Inflammatory macrophage treated with lipopolysaccharide for 1 hour (primary cell): ENCODE results near the gene KLHL5.
"Not testable (repeated sequence)": the region's sequence is repeated elsewhere in the genome, so short reads cannot be mapped to it uniquely, and the experiment has no call there.

Experiments
- DNase-seq, 2 donors: peaks; one replicate each; pipeline ENCODE4 v3.0.0-alpha.2; 2020 to 2022

Gene KLHL5

DNA sequence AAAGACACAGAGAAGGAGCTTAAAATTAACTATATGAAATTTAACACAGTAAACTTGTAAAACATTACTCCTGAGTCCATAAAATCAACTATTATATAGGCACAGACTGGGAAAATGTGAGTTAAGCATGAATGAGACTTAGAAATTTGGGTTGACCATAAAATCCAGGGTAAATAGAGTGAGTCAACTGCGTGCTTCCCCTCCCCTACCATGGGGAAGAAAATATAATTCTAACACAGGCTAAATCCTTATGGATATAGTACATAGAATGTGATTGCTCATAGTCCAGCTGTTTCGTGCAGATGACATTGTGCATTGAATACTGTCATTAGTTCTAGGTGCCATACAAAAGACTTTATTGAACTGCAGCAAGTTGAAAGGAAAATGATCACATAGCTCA, 42.2 kb downstream of the KLHL5 start:
- DNase-seq: no peak

DNA sequence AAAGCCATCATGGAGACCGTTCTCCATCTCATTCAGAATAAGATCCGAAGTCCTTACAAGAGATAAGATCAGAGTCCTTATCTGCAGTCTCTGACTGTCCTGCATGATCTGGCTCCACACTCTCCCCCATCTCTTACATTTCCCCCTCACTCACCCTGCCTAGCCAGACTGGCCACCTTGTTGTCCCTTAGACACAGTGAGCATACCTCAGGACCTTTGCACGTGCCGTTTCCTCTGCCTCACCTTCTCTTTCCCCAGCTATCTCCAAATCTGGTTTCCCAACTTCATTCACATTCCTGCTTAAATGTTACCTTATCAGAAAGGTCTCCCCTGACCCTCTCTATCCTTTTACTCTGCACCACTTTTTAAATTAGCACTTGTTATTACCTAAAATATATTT, 44.0 kb downstream of the KLHL5 start:
- DNase-seq: no peak

DNA sequence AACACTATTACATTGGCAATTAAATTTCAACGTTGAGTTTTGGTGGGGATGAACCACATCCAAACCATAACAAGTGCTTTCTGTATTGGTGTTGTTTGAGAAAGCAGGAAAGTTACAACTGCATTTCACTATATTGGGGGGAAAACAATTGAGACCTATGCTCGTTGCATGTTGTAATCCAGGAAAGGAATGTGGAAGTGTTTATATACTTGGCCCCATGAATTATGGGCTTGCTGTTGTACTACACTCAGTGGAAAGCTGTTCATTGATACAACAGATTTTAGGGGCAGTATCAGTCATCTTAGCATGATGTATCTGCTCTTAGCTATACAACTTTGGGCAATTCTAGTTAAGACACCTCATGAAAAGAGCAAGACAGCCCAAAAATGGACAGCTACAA, 52.4 kb downstream of the KLHL5 start:
- no peak for DNase-seq

DNA sequence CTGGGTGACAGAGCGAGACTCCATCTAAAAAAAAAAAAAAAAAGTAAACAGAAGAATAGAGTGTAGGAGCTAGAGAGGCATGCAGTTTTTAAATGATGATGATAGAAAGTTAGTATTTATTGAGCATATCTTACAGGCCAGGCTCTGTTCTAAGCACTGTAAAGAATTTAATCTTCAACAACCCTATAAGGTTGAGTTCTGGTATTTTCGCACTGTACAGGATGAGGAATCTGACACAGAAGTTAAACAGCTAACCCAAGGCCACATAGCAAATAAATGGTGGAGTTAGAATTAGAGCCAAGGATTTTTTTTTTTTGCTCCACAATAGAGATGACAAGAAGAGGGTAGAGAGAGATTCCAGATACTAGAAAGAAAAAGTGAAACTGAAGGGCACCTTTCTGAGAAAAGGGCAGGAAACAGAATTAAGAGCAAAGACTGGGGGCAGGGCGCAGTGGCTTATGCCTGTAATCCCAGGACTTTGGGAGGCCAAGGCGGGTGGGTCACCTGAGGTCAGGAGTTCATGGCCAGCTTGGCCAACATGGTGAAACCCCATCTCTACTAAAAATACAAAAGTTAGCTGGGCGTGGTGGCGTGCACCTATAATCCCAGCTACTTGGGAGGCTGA, 56.1 kb downstream of the KLHL5 start:
- no peak for DNase-seq

DNA sequence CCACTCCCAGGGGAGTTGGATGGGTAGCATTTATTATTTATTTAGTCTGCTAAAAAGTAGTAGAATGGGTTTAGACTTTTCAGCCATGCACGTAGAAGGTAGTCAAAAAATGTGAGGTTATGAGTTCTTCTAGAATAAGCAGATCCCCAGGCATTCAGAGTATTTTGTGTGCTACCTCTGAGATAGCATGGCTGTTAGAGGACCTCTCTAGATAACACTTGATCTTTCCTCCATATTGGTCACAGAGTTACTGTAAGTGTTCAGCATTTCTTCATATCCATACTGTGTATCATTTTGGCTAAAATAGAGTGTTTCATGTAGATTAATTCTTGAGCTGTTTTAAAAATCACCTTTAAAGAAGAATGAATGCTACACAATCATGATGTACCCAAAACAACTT, 58.4 kb downstream of the KLHL5 start:
- DNase-seq: no peak

DNA sequence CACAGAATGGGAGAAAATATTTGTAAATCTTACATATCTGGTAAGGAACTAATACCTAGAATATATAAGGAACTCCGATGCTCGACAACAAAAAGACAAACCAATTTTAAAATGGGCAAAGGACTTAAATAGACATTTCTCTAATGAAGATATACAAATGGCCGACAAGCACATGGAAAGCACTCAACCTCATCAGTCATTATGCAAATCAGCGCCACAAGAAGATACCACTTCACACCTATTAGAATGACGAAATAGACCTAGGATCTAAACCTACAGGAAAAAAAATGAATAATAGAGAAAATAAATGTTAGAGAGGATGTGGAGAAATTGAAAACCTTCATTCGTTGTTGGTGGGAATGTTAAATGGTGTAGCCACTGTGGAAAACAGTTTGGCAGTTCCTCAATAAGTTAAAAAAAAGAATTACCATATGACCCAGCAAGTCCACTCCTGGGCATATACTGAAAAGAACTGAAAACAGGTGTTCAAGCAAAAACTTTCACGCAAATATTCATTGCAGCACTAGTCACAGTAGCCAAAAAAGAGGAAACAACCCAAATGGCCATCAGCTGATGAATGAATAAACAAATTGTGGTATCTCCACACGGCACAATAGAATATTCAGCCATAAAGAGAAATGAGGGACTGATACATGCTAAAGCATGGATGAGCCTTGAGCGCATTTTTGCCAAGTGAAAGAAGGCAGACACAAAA, 63.0 kb downstream of the KLHL5 start:
- no peak for DNase-seq

DNA sequence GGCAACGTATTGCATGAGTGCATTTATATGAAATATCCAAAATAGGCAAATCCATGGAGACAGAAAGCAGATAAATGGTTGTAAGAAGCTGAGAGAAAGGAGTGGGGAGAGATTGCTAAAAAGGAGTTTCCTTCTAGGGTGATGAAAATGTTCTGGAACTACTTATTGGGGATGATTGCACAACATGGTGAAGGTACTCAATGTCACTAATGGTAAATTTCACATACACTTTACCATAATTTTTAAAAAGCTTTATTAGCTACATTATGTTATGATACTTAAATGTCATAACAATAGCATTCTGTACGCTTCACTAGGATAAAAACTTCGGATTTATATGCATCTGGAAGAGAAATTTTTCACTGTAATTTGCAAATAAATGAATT, 63.6 kb downstream of the KLHL5 start:
- no peak for DNase-seq

DNA sequence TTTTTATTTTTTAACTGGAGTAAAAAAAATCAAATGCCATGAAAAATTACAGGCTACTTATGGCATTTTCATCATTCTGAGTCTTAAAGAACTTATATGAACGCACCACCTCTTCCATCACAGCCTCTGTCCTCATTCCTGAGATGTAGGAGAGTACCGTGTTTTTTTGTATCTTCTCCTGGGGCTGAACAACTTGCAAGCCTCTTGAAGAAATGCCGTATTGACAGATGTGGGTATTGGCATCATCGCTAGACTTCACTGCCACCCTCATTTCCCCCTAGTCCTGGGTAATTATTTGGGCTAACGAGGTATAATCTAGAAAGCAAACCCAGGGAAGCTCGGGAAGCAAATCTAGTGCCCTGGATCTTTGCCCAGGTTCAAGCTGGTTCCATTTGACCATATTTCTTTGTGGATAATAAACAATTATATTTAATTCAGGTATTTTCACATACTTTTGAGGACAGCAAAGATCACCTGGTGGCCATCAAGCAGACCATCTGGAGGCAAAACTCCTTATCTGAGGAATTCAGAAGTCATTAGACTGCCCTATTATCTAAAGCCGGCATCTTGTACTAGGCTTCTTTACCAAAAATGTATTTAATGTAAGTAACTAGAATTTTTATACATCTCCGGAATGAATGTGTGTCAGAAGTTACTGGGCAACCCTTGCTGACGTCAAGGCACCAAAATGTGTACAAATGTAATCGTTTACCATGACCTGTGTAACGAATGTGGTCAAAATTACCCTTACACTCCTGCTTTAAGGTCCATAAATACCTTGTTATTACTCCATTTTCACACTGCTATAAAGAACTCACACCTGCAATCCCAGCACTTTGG, 64.4 kb downstream of the KLHL5 start:
- DNase-seq: no peak

DNA sequence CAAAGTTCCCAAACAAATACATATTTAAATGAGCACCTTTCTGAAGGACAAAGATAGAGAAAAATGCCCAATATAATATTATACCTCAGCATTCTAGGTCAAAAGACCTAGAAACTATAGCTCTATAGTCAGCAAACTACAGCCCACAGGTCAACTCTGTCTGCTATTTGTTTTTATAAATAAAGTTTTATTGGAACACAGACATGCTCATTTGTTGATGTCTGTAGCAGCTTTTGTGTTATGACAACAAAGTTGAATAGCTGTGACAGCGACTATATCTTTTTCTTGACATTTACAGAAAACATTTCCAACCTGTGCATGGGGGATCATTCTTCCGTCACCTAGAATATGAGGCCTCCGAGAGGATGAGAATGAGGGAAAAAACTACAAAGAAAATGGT, 71.6 kb downstream of the KLHL5 start:
- no peak for DNase-seq

DNA sequence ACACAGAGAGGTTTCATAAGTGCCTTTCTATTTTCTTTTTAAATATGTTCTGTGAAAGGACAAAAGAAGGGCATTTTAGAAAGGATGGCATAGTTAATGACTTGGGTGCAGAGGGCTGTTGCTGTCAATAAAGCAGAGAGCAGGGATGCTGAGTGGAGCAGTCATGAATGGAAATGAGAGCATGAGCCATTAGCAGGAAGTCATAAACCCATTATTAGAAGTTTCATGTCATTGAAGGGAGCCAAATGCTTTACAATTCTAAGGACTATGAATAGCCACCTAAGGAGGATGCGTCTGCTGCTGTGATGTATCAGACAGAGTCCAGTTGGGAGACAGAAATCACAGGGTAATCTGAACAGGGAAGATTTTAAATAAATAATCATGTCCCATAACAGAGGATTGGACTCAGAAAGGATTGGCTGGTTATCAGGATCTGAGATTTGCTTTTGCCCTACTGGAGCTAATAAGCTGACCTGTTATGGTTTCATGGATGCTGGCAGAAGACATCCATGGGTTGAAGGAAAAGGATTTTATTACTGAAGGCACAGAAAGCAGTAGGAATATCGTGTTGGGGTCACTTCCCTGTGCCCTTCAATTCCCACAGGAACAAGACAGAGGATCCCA, 72.8 kb downstream of the KLHL5 start:
- DNase-seq: no peak

DNA sequence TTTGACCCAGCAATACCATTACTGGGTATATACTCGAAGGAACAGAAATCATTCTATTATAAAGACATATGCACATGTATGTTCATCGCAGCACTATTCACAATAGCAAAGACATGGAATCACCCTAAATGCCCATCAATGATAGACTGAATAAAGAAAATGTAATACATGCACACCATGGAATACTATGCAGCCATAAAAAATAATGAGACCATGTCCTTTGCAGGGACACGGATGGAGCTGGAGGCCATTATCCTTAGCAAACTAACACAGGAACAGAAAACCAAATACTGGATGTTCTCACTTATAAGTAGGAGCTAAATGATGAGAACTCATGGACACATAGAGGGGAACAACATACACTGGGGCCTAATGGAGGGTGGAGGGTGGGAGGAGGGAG, 76.2 kb downstream of the KLHL5 start:
- not testable (repeated sequence) for DNase-seq

DNA sequence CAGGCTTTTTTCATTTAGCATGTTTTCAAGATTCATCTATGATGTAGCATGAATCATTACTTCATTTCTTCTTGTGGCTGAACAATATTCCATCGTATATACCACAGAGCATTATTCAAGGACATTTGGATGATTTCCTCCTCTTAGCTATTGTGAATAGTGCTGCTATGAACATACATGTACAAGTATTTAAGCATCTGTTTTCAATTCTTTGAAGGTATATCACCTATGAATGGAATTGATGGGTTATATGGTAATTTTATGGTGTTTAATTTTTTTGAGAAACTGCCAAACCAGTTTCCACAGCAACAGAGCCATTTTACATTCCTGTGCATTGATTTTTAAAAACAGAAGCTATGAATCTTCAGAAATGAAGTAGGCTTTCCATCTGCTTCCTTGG, 84.2 kb downstream of the KLHL5 start:
- no peak for DNase-seq

DNA sequence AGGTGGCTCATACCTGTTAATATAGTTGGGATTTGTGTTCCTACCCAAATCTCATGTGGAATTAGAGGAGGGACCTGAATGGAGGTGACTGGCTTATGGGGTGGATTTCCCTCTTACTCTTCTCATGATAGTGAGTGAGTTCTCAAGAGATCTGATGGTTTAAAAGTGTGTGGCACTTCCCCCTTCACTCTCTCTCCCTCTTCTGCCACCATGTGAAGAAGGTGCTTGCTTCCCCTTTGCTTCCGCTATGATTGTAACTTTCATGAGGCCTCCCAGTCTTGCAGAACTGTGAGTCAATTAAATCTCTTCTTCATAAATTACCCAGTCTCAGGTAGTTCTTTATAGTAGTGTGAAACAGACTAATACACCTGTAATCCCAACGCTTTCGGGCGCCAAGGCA, 92.0 kb downstream of the KLHL5 start:
- DNase-seq: no peak

DNA sequence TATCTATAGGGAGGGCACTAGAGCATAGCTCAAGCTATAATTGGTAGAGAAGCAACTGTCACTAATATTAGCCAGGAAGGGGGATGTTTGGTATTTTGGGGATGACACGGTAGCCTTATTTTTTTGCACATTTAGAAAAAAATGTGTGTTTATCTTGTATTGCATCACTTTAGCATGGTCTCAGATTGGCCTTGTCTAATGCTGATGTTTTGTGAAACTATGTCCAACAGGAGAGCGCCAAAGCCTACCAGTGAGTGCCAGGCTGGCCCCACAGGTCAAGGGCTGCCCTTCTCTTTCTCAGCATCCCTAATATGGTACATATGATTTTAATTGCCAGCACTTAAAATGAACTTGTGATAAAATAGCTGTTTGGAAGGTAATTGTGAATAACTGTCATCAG, 95.5 kb downstream of the KLHL5 start:
- no peak for DNase-seq

DNA sequence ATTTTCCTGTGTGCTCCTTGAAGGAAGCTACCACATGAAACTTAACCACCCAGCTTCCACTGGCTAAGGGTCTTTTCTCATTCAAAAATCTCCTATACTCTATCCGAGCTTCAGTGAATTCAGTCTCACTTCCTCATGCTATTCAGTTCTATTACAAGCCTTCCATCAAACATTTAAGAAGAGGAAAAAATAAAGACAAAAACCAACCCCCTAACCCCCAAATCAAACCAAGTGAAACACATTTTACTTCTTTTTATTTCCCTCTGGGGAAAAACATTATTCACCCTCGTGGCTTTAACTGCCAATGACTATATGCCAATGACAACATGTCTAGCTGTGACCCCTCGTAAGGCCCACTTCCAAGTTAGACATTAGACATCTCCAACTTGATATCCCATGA, 104.1 kb downstream of the KLHL5 start:
- no peak for DNase-seq

DNA sequence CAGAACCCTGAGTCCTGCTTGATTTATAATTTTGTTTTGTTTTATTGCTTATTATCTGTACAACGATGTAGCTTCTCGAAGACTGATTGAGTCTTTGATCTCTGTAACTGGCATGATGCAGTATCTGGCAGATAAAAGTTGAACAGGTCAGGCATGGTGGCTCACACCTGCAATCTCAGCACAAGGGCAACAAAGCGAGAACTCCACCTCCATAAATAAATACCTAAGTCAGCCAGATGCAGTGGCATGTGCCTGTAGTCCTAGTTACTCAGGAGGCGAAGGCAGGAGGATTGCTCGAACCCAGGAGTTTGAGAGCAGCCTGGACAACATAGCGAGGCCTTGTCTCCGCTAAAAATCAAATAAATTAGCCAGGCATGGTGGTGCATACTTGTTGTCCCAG, 104.6 kb downstream of the KLHL5 start:
- no peak for DNase-seq

DNA sequence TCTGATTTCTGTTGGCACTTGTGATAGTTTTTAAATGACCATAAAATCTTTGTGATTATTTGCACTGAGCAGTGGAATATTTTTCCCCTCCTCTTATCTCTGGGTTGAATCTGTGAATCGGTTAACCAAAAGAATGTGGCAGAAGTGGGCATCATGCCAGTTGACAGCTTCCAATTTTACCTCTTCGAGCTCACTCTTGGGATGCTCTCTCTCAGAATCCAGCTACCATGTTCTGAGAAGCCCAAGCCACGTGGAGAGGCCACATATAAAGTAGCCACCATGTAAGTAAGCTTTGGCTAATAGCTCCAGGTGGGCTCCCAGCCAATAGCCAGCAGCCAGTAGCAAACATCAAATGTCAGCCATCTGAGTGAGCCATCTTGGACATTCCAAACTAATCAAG, 107.4 kb downstream of the KLHL5 start:
- DNase-seq: no peak

DNA sequence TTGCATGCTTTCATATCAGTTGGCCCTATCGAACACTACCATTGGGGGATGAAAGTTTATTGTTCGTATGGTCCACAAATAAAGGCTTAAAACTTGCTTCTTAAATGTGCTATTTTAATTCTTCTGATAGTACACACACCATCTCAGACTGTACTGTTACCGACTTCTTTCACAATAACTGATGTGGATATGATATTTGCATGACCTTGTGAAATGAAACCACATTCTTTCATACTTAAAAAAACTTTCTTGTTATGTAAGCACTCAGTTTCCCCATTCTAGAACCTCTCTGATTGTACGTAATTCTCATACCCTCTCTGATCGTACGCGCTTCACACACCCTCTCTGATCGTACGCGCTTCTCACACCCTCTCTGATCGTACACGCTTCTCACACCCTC, 108.3 kb downstream of the KLHL5 start:
- peak; percentile 43 to 49 for DNase-seq
